GM12873 (cell line): ENCODE data around the gene SCAF1.

ENCODE experiments used
- TF ChIP-seq, protein P1 (sequence below): IDR thresholded peaks from 2 replicates; pipeline ENCODE4 v1.5.1; 2012; ENCODE audit warnings: low read depth, mild to moderate bottlenecking, moderate library complexity, low read length, control low read depth; ENCODE audit not compliant: insufficient read depth; ENCODE audit errors: missing control alignments

The SCAF1 gene, protein sequence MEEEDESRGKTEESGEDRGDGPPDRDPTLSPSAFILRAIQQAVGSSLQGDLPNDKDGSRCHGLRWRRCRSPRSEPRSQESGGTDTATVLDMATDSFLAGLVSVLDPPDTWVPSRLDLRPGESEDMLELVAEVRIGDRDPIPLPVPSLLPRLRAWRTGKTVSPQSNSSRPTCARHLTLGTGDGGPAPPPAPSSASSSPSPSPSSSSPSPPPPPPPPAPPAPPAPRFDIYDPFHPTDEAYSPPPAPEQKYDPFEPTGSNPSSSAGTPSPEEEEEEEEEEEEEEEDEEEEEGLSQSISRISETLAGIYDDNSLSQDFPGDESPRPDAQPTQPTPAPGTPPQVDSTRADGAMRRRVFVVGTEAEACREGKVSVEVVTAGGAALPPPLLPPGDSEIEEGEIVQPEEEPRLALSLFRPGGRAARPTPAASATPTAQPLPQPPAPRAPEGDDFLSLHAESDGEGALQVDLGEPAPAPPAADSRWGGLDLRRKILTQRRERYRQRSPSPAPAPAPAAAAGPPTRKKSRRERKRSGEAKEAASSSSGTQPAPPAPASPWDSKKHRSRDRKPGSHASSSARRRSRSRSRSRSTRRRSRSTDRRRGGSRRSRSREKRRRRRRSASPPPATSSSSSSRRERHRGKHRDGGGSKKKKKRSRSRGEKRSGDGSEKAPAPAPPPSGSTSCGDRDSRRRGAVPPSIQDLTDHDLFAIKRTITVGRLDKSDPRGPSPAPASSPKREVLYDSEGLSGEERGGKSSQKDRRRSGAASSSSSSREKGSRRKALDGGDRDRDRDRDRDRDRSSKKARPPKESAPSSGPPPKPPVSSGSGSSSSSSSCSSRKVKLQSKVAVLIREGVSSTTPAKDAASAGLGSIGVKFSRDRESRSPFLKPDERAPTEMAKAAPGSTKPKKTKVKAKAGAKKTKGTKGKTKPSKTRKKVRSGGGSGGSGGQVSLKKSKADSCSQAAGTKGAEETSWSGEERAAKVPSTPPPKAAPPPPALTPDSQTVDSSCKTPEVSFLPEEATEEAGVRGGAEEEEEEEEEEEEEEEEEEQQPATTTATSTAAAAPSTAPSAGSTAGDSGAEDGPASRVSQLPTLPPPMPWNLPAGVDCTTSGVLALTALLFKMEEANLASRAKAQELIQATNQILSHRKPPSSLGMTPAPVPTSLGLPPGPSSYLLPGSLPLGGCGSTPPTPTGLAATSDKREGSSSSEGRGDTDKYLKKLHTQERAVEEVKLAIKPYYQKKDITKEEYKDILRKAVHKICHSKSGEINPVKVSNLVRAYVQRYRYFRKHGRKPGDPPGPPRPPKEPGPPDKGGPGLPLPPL

DNA sequence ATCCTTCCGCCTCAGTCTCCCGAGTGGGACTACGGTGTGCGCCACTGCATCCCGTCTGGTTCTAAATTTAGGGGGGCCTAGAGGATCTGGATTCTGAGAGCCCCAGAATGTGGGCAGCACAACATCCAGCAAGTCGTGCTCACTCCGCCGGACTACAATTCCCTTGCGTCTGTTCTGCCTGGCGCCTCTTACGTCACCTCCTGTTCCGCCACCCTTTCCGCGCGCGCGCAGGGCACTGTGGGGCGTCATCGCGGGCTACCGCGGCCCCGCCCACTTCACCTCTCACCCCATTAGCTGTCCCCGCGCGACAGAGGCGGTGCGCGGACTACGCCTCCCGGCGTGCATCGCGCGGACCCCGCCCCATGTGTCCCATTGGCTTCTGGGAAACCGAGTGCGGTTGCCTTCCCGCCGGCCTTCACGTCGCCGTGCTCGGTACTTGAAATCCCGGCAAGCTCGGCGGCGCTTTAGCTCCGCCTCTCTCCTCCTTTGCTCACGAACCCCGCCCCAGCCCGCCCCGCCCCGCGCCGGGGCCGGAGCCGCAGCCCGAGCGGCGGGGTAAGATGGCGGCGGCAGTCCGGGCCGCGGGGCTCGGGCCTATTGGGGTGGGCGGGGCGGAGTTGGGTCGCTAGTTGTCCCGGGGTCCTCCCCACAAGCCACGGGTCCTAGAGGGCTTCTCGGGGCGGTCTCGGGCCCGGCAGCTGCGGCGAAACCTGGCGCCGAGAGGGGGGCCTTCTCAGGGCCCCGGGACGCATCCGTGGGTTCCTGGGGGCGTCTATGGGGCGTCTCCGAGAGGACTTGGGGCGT is at the start of gene SCAF1:
Gene SCAF1 (plus strand): TSS at position 522 of the 804 bp plus-strand sequence. CDS start 2,818 bp downstream, outside the sequence.
- TF ChIP-seq, protein P1, sequence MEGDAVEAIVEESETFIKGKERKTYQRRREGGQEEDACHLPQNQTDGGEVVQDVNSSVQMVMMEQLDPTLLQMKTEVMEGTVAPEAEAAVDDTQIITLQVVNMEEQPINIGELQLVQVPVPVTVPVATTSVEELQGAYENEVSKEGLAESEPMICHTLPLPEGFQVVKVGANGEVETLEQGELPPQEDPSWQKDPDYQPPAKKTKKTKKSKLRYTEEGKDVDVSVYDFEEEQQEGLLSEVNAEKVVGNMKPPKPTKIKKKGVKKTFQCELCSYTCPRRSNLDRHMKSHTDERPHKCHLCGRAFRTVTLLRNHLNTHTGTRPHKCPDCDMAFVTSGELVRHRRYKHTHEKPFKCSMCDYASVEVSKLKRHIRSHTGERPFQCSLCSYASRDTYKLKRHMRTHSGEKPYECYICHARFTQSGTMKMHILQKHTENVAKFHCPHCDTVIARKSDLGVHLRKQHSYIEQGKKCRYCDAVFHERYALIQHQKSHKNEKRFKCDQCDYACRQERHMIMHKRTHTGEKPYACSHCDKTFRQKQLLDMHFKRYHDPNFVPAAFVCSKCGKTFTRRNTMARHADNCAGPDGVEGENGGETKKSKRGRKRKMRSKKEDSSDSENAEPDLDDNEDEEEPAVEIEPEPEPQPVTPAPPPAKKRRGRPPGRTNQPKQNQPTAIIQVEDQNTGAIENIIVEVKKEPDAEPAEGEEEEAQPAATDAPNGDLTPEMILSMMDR: no peak

DNA sequence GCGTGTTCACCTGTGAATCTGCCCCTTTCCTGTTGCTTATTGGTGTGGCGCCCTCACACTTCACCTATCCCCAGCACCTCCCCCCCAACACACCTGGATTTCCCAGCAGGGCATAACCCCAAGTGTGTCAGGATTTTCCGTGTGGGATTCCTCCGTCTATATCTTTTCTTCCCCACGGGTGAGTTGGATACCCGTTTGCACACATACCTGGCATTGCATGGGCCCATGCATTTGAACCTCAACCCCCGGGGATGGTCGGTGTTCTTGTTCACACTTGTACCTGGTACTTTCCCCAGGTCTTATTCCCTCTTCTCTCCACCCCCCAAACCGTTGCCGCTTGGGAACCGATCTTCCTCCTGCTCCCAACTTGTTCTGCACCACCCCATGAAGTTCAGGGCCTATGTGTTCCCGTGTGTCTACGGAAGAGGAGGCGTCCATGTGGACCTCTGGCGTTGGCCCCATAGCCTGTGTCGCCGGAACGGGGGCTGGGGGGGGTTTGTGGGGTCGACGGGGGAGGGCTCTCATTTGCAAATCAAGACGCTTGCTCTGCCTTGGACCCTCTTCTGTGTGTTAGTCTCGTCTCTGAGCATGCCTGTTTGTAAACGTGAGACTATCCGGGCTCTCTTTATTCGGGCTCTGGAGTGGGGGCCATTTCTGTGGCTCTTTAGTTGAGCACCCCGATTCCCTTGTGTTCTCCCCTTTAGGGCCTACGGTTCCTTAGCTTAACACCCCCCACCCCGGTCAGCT is 49.4 kb upstream of the SCAF1 start:
- TF ChIP-seq, protein P1: no peak

DNA sequence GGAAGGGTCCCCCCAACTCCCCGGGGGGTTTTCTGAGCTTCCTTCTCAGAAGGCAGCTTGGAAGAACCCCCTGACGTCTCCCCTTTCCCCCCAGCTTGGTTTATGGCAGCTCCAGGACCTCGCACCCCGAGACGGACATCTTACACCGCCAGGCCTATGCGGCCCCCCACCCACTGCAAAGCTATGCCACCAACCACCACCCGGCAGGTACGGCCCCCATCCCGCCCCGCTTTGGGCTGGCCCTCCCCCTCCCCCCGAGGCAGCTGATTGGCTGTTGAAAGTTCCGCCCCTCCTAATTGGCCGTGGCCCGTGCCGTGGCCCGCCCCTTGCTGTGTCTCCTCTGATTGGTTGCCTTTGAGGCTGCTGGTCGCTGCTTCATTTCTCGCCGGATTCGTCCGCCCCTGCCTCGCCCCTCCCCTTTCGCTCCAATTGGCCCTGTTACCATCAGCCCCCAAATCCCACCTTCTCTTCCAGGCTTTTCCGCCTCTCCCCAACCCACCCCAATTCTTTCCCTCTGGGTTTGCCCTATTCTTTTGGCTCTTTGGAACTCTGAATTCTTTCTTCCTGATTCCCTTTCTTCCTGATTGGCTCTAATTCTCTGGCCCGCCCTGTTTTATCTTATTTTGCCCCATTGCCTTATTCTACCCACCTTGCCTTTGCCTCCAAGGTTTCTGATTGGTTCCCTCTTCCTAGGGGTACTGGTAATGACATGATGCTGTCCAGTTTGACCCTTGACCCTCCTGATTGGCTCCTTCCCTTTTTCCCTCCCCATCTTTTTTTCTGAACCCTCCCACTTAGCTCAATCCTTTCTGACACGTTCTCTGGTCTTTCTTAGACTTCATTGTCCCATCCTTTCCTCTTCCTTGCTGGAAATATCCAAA is 48.5 kb upstream of the SCAF1 start:
- TF ChIP-seq, protein P1: no peak

DNA sequence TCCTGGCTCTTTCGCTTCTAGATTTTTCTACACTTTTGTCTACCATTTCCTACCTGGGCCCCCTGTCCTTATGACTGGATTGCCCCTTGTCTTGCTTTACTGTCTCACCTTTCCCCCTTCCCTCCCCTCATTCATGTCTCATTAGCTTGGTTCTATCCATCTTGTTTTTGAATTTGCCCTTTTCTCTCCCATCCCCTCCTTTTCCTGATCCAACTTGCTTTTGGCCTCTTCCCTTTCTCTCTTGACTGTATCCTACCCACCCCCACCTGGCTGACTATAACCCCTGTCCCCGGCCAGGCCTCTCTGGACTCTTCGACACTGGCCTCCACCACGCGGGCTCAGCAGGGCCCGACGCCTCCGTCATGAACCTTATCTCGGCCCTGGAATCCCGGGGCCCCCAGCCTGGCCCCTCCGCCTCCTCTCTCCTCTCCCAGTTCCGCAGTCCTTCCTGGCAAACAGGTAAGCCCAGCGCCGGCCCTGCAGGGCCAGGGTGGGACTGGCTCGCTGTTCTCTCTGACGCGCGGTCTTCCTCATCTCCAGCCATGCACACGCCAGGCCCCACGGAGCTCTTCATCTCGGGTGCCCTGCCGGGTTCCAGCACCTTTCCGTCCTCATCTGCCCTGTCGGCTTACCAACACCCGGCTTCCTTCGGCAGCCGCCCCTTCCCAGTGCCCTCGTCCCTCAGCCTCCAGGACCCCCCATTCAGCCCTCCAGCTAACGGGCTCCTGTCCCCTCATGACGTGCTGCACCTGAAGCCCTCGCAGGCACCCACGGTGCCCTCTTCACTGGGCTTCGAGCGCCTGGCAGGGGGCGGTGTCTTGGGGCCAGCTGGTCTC is 47.6 kb upstream of the SCAF1 start:
- TF ChIP-seq, protein P1: no peak

DNA sequence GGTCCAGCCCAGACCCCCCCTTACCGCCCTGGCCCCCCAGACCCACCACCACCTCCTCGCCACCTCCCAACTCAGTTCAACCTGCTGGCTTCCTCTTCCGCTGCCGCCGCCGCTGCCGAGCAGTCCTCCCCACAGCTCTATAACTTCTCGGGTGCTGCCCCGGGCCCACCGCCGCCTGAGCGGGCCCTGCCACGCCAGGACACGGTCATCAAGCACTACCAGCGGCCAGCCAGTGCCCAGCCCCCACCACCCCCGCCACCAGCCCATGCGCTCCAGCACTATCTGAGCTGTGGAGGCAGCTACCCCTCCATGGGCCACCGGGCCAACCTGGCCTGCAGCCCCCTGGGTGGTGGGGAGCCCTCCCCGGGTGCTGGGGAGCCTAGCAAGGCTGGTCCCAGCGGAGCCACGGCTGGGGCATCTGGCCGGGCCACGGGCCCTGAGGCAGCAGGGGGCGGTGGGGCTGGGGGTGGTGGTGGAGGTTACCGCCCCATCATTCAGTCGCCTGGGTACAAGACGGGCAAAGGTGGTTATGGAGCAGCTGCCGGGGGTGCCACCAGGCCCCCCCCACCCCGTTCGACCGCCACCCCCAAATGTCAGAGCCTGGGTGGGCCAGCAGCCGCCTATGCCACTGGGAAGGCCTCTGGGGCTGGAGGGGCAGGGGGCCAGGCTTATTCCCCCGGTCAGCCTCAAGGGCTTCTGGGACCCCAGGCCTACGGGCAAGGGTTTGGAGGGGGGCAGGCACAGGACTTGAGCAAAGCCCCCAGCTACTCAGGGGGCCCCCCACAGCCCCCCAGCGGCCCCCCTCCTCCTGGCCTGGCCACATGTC is 46.8 kb upstream of the SCAF1 start:
- TF ChIP-seq, protein P1: no peak
